ENCODE measurements around the gene MS4A15.

MS4A15 gene

GRCh38 chr11:60775420-60775961 is 18.8 kb downstream of the MS4A15 start:
- DNase-seq (ENCODE audit: low read depth) = peak; percentile 96
- peak; percentile 94 for TF ChIP-seq CTCF (conservative IDR thresholded peaks at IDR 0.05; ENCODE audit: low read depth, low read length)
- H3K4me3 ChIP-seq (ENCODE audit: low read depth, low read length) = no peak overlapping the region

- DNase-seq (ENCODE audit: low read depth) = no peak
- H3K4me3 ChIP-seq (ENCODE audit: low read depth, low read length) = no peak overlapping the region
- TF ChIP-seq CTCF (conservative IDR thresholded peaks at IDR 0.05; ENCODE audit: low read depth, low read length) = no peak
Measured at GRCh38 chr11:60776167-60776566, 19.5 kb downstream of the MS4A15 start.

GRCh38 chr11:60777106-60777505 is 20.4 kb downstream of the MS4A15 start:
- DNase-seq (ENCODE audit: low read depth) = no peak
- no peak overlapping the region for H3K4me3 ChIP-seq (ENCODE audit: low read depth, low read length)
- TF ChIP-seq CTCF (conservative IDR thresholded peaks at IDR 0.05; ENCODE audit: low read depth, low read length) = no peak

GRCh38 chr11:60777572-60777971 is 20.9 kb downstream of the MS4A15 start:
- TF ChIP-seq CTCF (conservative IDR thresholded peaks at IDR 0.05; ENCODE audit: low read depth, low read length) = no peak
- peak; percentile 84 for DNase-seq (ENCODE audit: low read depth)

GRCh38 chr11:60780065-60780464 is 23.4 kb downstream of the MS4A15 start:
- no peak for TF ChIP-seq CTCF (conservative IDR thresholded peaks at IDR 0.05; ENCODE audit: low read depth, low read length)
- no peak for DNase-seq (ENCODE audit: low read depth)
- H3K4me3 ChIP-seq (ENCODE audit: low read depth, low read length) = no peak overlapping the region

More at GRCh38 chr11:60777572-60777971, 20.9 kb downstream of the MS4A15 start:
- no peak overlapping the region for H3K4me3 ChIP-seq (ENCODE audit: low read depth, low read length)

- no peak for TF ChIP-seq CTCF (conservative IDR thresholded peaks at IDR 0.05; ENCODE audit: low read depth, low read length)
- DNase-seq (ENCODE audit: low read depth) = no peak
- H3K4me3 ChIP-seq (ENCODE audit: low read depth, low read length) = no peak overlapping the region
Measured at GRCh38 chr11:60780774-60781173, 24.1 kb downstream of the MS4A15 start.

- TF ChIP-seq CTCF (conservative IDR thresholded peaks at IDR 0.05; ENCODE audit: low read depth, low read length) = no peak
- H3K4me3 ChIP-seq (ENCODE audit: low read depth, low read length) = no peak overlapping the region
- no peak for DNase-seq (ENCODE audit: low read depth)
Measured at GRCh38 chr11:60781286-60781980, 24.8 kb downstream of the MS4A15 start.

All from choroid plexus epithelial cell (primary cell).